ENCODE measurements around the gene ZNF865. TPM values are rescaled to one million over a fixed set of nuclear protein-coding genes. Genes with fewer than 3 reads are reported as not detected.

ZNF865 gene
- total RNA-seq, 1 donor from 2014 or later, result 15.0 TPM

DNA sequence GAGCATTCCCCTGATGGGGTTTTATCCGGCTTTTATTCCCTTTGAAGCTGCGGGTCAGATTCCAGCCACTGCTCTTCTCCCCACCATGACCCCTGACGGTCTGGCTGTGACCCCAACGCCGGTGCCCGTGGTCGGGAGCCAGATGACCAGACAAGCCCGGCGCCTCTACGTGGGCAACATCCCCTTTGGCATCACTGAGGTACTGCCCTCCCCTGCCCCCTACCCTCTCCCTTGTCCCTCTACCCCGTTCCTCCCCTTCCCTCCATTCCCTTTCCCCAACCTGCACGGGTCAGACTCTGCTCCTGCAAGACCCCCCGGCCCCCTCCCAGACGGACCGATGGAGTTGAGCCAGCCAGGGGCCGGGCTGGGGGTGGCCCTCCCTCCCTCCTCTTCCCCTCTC is 55.5 kb downstream of the ZNF865 start:
- no peak overlapping the region for H3K27ac ChIP-seq (ENCODE audit: low read depth, low read length)
- H3K4me1 ChIP-seq (ENCODE audit: insufficient read depth, low read length), result peaks cover 22% of the 10 kb centered on the region
- Mint-ChIP-seq H3K4me1 (ENCODE audit: low read depth, unreplicated experiment) (peaks cover 28% of the 10 kb centered on the region), H3K9me3 (ENCODE audit: unreplicated experiment) (no peaks in the 10 kb centered on the region), H3K27ac (ENCODE audit: unreplicated experiment) (no peak overlapping the region), H3K36me3 (ENCODE audit: low read depth, unreplicated experiment) (peaks cover 16% of the 10 kb centered on the region), H3K4me3 (ENCODE audit: unreplicated experiment) (no peak overlapping the region), H3K27me3 (ENCODE audit: low read depth, unreplicated experiment) (no peaks in the 10 kb centered on the region)
- peaks cover 93% of the 10 kb centered on the region for H3K79me2 ChIP-seq (ENCODE audit: insufficient read depth, low read length)
- FAIRE-seq (no peak), DNase-seq (ENCODE audit: low read depth) (no peak)
- H3K36me3 ChIP-seq (ENCODE audit: insufficient read depth, low read length), result peaks cover 24% of the 10 kb centered on the region
- no peak overlapping the region for H2AFZ ChIP-seq (ENCODE audit: low read depth, low read length)
- H3K27me3 ChIP-seq (ENCODE audit: insufficient read depth, low read length), result no peaks in the 10 kb centered on the region
- TF ChIP-seq, protein P1, sequence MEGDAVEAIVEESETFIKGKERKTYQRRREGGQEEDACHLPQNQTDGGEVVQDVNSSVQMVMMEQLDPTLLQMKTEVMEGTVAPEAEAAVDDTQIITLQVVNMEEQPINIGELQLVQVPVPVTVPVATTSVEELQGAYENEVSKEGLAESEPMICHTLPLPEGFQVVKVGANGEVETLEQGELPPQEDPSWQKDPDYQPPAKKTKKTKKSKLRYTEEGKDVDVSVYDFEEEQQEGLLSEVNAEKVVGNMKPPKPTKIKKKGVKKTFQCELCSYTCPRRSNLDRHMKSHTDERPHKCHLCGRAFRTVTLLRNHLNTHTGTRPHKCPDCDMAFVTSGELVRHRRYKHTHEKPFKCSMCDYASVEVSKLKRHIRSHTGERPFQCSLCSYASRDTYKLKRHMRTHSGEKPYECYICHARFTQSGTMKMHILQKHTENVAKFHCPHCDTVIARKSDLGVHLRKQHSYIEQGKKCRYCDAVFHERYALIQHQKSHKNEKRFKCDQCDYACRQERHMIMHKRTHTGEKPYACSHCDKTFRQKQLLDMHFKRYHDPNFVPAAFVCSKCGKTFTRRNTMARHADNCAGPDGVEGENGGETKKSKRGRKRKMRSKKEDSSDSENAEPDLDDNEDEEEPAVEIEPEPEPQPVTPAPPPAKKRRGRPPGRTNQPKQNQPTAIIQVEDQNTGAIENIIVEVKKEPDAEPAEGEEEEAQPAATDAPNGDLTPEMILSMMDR (IDR thresholded peaks at IDR 0.05; ENCODE audit: insufficient read depth, low read depth, low read length), result no peak
- TF ChIP-seq EZH2 (IDR thresholded peaks at IDR 0.05; ENCODE audit: insufficient read depth, low read length), result no peak
- no peak overlapping the region for H3K4me3 ChIP-seq (ENCODE audit: insufficient read depth, low read depth, low read length)
- no peak overlapping the region for H3K4me2 ChIP-seq (ENCODE audit: low read length)
- peaks cover 97% of the 10 kb centered on the region for H4K20me1 ChIP-seq (ENCODE audit: insufficient read depth, low read length)
- H3K9me3 ChIP-seq (ENCODE audit: insufficient read depth, low read depth, low read length), result no peaks in the 10 kb centered on the region
- H3K9ac ChIP-seq (ENCODE audit: low read length), result no peak overlapping the region

DNA sequence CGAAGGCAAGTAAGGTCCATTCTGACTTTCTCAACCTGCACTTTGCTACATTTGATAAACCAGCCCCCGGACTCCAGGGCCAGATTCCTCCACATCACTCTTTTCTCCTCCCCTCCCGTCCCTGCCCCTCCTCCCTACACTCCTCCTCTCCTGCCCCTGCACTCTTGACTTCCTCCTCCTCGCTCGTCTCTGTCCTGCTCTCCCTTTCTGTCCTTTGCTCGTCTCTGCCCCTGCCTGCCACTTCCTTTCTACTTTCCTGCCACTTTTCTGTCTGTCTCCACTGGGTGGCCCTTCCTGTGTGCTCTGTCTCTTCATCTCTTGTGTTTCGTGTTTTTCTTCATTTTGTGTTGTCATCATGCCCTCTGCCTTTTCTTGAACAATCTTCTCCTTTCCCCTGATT is 56.4 kb downstream of the ZNF865 start:
- Histone ChIP-seq H3K36me3 (ENCODE audit: insufficient read depth, low read length) (peaks cover 29% of the 10 kb centered on the region), H3K4me3 (ENCODE audit: insufficient read depth, low read depth, low read length) (no peak overlapping the region), H4K20me1 (ENCODE audit: insufficient read depth, low read length) (peaks cover 97% of the 10 kb centered on the region), H3K27me3 (ENCODE audit: insufficient read depth, low read length) (no peaks in the 10 kb centered on the region), H3K27ac (ENCODE audit: low read depth, low read length) (no peak overlapping the region), H3K79me2 (ENCODE audit: insufficient read depth, low read length) (peaks cover 93% of the 10 kb centered on the region), H3K4me1 (ENCODE audit: insufficient read depth, low read length) (peaks cover 15% of the 10 kb centered on the region), H3K4me2 (ENCODE audit: low read length) (no peak overlapping the region), H2AFZ (ENCODE audit: low read depth, low read length) (no peak overlapping the region), H3K9me3 (ENCODE audit: insufficient read depth, low read depth, low read length) (no peaks in the 10 kb centered on the region), H3K9ac (ENCODE audit: low read length) (no peak overlapping the region)
- no peaks in the 10 kb centered on the region for H3K27me3 Mint-ChIP-seq (ENCODE audit: low read depth, unreplicated experiment)
- H3K27ac Mint-ChIP-seq (ENCODE audit: unreplicated experiment), result no peak overlapping the region
- H3K9me3 Mint-ChIP-seq (ENCODE audit: unreplicated experiment), result no peaks in the 10 kb centered on the region
- peaks cover 25% of the 10 kb centered on the region for H3K4me1 Mint-ChIP-seq (ENCODE audit: low read depth, unreplicated experiment)
- TF ChIP-seq, protein P1 (IDR thresholded peaks at IDR 0.05; ENCODE audit: insufficient read depth, low read depth, low read length), result no peak
- no peak for TF ChIP-seq EZH2 (IDR thresholded peaks at IDR 0.05; ENCODE audit: insufficient read depth, low read length)
- no peak for FAIRE-seq
- H3K36me3 Mint-ChIP-seq (ENCODE audit: low read depth, unreplicated experiment), result peaks cover 16% of the 10 kb centered on the region
- no peak for DNase-seq (ENCODE audit: low read depth)
- no peak overlapping the region for H3K4me3 Mint-ChIP-seq (ENCODE audit: unreplicated experiment)

DNA sequence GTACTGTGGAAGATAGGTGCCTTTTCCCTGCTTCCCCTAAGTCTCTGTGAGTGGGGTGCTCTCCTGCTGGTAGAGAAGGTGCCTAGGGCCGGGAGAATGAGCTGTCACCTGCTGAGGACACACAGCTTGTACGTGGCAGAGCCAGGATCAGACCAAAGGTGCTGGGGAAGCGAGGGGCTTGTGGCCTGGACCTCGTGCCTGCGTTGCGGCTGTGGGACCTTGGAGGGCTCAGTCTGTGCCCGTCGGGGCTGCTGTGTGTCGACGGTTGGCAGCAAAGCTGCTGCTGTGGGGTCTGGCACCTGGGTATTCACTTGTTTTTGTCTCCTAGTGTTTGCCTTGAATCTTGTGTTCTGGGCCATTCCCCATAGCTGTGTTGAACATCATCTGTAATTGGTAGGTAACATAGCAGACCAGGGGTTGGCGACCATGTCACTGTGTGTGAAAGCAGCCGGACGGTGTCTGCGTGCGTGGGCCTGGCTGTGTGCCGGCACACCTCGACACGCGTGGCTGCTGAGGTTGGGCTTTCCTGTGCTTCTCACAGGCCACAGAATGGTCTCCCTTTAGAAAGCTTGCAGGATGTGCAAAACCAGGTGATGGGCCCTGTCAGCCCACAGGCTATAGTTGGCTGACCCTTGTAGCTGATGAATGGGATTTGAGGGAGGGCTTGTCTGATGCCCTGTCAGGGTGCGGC is 58.5 kb downstream of the ZNF865 start:
- Mint-ChIP-seq H3K9me3 (ENCODE audit: unreplicated experiment) (no peaks in the 10 kb centered on the region), H3K4me1 (ENCODE audit: low read depth, unreplicated experiment) (peaks cover 14% of the 10 kb centered on the region), H3K27ac (ENCODE audit: unreplicated experiment) (no peak overlapping the region), H3K36me3 (ENCODE audit: low read depth, unreplicated experiment) (peaks cover 16% of the 10 kb centered on the region), H3K27me3 (ENCODE audit: low read depth, unreplicated experiment) (no peaks in the 10 kb centered on the region), H3K4me3 (ENCODE audit: unreplicated experiment) (no peak overlapping the region)
- Histone ChIP-seq H3K27me3 (ENCODE audit: insufficient read depth, low read length) (no peaks in the 10 kb centered on the region), H3K79me2 (ENCODE audit: insufficient read depth, low read length) (peaks cover 92% of the 10 kb centered on the region), H3K9me3 (ENCODE audit: insufficient read depth, low read depth, low read length) (no peaks in the 10 kb centered on the region), H3K4me3 (ENCODE audit: insufficient read depth, low read depth, low read length) (no peak overlapping the region), H4K20me1 (ENCODE audit: insufficient read depth, low read length) (peaks cover 97% of the 10 kb centered on the region), H3K36me3 (ENCODE audit: insufficient read depth, low read length) (peaks cover 29% of the 10 kb centered on the region), H2AFZ (ENCODE audit: low read depth, low read length) (no peak overlapping the region), H3K27ac (ENCODE audit: low read depth, low read length) (no peak overlapping the region), H3K9ac (ENCODE audit: low read length) (no peak overlapping the region), H3K4me1 (ENCODE audit: insufficient read depth, low read length) (no peaks in the 10 kb centered on the region), H3K4me2 (ENCODE audit: low read length) (no peak overlapping the region)
- FAIRE-seq (no peak), DNase-seq (ENCODE audit: low read depth) (no peak)
- TF ChIP-seq, protein P1 (IDR thresholded peaks at IDR 0.05; ENCODE audit: insufficient read depth, low read depth, low read length), result no peak
- no peak for TF ChIP-seq EZH2 (IDR thresholded peaks at IDR 0.05; ENCODE audit: insufficient read depth, low read length)
